Right atrium auricular region (tissue), 2 donors: ENCODE measurements around the gene CARD11. TPM values are rescaled to one million over a fixed set of nuclear protein-coding genes. Genes with fewer than 3 reads are reported as not detected.
A peak's percentile ranks its signal among the peaks of the same experiment; 100 is the strongest.
"Not testable (repeated sequence)": the region's sequence is repeated elsewhere in the genome, so short reads cannot be mapped to it uniquely, and the experiment has no call there.

Experiments used
- DNase-seq: peaks from one replicate; pipeline ENCODE4 v3.0.0-alpha.2; 2019; ENCODE audit warnings: low spot score
- H3K27ac ChIP-seq, 2 donors: fragments of 200-600 bp; sonication (generic); 1 replicate in 1 of 2; 2 replicates in 1 of 2; pipeline ENCODE4 v1.5.1; 2016 to 2019
- H3K27me3 ChIP-seq, 2 donors: fragments of 200-600 bp; sonication (generic); one replicate each; pipeline versions ENCODE4 v1.5.1 to v1.6.0; 2017 to 2019
- H3K36me3 ChIP-seq: fragments of 200-600 bp; sonication (generic); one replicate; pipeline ENCODE4 v1.5.1; 2016
- H3K4me1 ChIP-seq, 2 donors: fragments of 200-600 bp; sonication (generic); one replicate each; pipeline versions ENCODE4 v1.5.1 to v1.6.0; 2017 to 2019
- H3K4me3 ChIP-seq, 2 donors: fragments of 200-600 bp; sonication (generic); 1 replicate in 1 of 2; 2 replicates in 1 of 2; pipeline ENCODE4 v1.5.1; 2017 to 2019; ENCODE audit warnings: mild to moderate bottlenecking in 1 of 2, moderate library complexity in 1 of 2
- H3K9me3 ChIP-seq, 2 donors: fragments of 200-600 bp; sonication (generic); one replicate each; pipeline ENCODE4 v1.5.1; 2019
- total RNA-seq, 2 donors: library from RNA; depleted of rRNA; stranded (reverse); fragments of >200 nt; gene quantifications; one replicate each; pipeline ENCODE4 v1.1.0, GENCODE V29; 2016
- TF ChIP-seq, protein P1 (sequence below), 2 donors: fragments of 200-600 bp; sonication (generic); IDR thresholded peaks; one replicate each; pipeline ENCODE4 v1.5.1; 2019; ENCODE audit warnings: antibody characterized with exemption in 2 of 2

CARD11 gene
- total RNA-seq, 2 donors from 2014 or later: 0.22 to 0.55 TPM

DNA sequence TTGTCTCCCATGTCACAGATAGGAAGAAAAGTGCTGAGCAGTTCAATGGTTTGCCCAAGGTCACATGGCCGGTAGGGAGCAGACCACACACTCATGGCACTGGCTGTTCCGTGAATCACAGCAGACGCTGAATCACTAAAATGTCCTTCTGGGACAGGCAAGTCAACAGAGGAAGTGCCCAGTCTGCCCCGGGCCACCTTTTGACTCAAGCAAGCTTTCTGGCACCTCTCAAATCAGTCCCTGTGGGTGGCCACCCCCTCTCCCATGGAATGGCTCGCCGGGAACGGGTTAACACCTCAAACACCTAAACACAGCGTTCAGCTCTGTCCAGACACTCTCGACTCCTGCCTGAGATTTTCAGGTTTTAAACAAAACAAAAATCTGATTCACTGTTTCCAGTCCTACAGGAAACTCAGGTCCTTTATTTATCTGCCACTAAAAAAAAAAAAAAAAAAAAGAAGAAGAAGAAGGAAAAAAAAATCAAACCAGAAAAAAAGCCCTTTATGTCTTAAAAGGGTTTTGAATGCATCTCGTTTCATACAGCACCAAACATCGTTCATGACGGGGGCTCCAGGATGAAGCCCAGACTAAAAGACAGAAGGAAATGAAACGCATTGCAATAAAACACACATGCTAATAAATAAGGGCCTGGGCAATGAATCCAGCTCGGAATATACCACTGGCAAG is 15.5 kb downstream of the CARD11 start:
- Histone ChIP-seq H3K9me3 (peaks cover 0 to 10% of the 10 kb centered on the region in 2 donors), H3K27me3 (no peaks in the 10 kb centered on the region), H3K4me1 (peaks cover 0 to 6% of the 10 kb centered on the region in 2 donors), H3K36me3 (no peaks in the 10 kb centered on the region), H3K27ac (no peak overlapping the region), H3K4me3 (no peak overlapping the region)
- DNase-seq: peak; percentile 58
- TF ChIP-seq, protein P1, sequence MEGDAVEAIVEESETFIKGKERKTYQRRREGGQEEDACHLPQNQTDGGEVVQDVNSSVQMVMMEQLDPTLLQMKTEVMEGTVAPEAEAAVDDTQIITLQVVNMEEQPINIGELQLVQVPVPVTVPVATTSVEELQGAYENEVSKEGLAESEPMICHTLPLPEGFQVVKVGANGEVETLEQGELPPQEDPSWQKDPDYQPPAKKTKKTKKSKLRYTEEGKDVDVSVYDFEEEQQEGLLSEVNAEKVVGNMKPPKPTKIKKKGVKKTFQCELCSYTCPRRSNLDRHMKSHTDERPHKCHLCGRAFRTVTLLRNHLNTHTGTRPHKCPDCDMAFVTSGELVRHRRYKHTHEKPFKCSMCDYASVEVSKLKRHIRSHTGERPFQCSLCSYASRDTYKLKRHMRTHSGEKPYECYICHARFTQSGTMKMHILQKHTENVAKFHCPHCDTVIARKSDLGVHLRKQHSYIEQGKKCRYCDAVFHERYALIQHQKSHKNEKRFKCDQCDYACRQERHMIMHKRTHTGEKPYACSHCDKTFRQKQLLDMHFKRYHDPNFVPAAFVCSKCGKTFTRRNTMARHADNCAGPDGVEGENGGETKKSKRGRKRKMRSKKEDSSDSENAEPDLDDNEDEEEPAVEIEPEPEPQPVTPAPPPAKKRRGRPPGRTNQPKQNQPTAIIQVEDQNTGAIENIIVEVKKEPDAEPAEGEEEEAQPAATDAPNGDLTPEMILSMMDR (IDR thresholded peaks at IDR 0.05): no peak

DNA sequence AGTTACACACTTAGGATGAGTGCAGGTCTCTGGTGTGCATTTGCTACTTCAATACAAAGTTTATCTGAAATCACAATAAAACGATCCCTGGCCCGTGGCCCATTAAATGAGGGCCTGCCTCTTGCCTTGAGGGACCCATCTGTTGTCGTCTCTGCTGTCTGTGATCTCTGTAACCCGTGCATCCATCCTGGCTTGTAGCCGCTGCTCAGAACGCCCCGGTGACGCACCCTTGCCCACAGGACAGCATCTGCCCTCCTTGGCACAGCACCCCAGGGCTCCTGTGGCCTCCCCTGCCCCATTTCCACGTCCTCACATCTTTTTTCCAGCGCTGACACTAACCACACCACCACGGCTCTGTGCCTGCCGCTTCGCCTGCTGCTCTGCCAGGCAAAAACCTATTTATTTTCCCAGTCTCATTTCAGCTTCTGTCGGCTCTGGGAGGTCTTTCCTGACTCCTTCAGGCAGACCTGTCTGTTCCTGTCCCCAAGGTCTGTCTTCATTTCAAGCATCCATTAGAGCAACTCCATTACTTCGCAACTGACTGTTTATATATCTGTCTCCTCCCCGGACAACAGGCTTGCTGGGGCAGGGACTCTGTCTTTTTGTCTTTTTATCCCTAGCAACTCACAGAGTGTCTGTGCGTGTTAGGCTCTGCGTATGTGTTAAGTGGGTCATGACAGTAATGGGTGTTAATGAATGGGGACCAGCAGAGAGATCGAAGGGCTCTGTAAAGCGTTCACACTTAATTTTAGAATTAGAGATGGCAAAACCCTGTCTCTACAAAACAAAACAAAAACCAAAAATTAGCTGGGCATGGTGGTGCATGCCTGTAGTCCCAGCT is 16.4 kb downstream of the CARD11 start:
- H3K4me1 ChIP-seq: peaks cover 0 to 6% of the 10 kb centered on the region in 2 donors
- no peaks in the 10 kb centered on the region for H3K36me3 ChIP-seq
- DNase-seq: no peak
- H3K27ac ChIP-seq: peak overlapping the region in 1 of 2 donors; percentile 1
- no peak overlapping the region for H3K4me3 ChIP-seq
- TF ChIP-seq, protein P1 (IDR thresholded peaks at IDR 0.05): no peak
- H3K9me3 ChIP-seq: peaks cover 0 to 10% of the 10 kb centered on the region in 2 donors
- no peaks in the 10 kb centered on the region for H3K27me3 ChIP-seq

DNA sequence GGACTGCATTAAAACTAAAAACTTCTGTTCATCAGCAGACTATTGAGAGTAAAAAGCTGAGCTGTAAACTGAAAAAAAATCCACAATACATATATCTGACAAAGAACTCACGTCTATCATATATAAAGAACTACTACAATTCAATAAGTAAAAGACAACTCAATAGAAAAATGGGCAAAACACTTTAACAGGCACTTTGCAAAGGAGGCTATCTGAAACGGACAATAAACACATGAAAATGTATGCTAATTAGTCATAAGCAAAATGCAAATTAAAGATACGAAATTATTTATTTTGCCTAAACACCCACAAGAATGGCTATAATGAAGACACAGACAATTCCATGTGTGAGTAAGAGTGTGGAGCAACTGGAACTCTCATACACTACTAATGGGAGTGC is 18.1 kb downstream of the CARD11 start:
- DNase-seq: no peak
- Histone ChIP-seq H3K36me3 (no peaks in the 10 kb centered on the region), H3K4me1 (peaks cover 0 to 6% of the 10 kb centered on the region in 2 donors), H3K27me3 (no peaks in the 10 kb centered on the region), H3K27ac (no peak overlapping the region), H3K4me3 (no peak overlapping the region), H3K9me3 (peaks cover 0 to 24% of the 10 kb centered on the region in 2 donors)
- TF ChIP-seq, protein P1 (IDR thresholded peaks at IDR 0.05): no peak

DNA sequence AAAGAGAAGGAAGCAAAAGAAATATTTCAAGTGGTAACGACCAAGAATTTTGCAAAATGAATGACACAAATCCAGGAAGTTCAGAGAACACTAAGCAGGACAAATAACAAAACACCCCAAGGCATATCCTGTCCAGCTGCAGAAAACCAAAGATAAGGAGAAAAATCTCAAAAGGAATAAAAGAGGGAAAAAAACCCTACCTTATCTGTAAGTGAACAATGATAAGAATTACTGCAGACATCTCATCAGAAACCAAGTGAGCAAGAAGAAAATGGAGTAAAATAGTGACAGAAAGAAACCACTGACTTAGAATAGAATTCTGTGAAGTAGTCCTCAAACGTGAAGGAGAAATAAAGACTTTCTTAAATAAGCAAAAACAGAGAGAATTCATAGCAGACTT is 21.8 kb downstream of the CARD11 start:
- DNase-seq: no peak
- Histone ChIP-seq H3K4me1 (no peaks in the 10 kb centered on the region), H3K27ac (no peak overlapping the region), H3K27me3 (no peaks in the 10 kb centered on the region), H3K36me3 (no peaks in the 10 kb centered on the region), H3K4me3 (no peak overlapping the region), H3K9me3 (peaks cover 0 to 41% of the 10 kb centered on the region in 2 donors)
- TF ChIP-seq, protein P1 (IDR thresholded peaks at IDR 0.05): no peak

DNA sequence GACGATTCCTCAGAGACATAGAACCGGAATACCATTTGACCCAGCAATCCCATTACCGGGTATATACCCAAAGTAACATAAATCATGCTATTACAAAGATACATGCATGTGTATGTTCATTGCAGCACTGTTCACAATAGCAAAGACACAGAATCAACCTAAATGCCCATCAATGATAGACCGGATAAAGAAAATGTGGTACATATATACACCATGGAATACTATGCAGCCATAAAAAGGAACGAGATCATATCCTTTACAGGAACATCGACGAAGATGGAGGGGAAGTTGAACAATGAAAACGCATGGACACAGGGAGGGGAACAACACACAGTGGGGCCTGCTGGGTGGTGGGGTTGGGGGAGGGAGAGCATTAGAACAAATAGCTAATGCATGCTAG is 22.4 kb downstream of the CARD11 start:
- H3K9me3 ChIP-seq: peaks cover 0 to 40% of the 10 kb centered on the region in 2 donors
- not testable (repeated sequence) for H3K36me3 ChIP-seq, H3K27ac ChIP-seq, DNase-seq, H3K4me3 ChIP-seq, H3K27me3 ChIP-seq, H3K4me1 ChIP-seq

DNA sequence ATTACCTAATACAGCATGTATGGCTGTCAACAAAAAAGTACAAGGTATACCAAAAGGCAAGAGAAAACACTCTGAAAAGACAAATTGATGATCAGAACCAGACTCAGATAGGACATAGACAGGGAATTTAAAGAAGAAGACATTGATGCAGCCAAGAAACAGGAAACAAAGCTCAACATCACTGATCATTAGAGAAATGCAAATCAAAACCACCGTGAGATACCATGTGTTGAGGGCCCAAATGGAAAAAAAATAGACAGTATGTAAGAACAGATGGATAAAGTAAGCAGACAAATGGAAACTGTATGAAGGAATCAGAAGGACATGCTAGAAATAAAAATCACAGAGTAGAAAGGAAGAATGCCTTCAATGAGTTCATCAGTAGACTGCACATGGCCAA is 23.3 kb downstream of the CARD11 start:
- DNase-seq: no peak
- H3K27ac ChIP-seq: no peak overlapping the region
- TF ChIP-seq, protein P1 (IDR thresholded peaks at IDR 0.05): no peak
- H3K9me3 ChIP-seq: peaks cover 0 to 32% of the 10 kb centered on the region in 2 donors
- no peaks in the 10 kb centered on the region for H3K4me1 ChIP-seq
- no peaks in the 10 kb centered on the region for H3K36me3 ChIP-seq
- no peaks in the 10 kb centered on the region for H3K27me3 ChIP-seq
- no peak overlapping the region for H3K4me3 ChIP-seq
